ENCODE measurements around the gene FKBP8. TPM values are rescaled to one million over a fixed set of nuclear protein-coding genes. Genes with fewer than 3 reads are reported as not detected.
A peak's percentile ranks its signal among the peaks of the same experiment; 100 is the strongest.

Gene FKBP8
- polyA plus RNA-seq, 3 donors: 78.0 to 159 (median 81.2) TPM

DNA sequence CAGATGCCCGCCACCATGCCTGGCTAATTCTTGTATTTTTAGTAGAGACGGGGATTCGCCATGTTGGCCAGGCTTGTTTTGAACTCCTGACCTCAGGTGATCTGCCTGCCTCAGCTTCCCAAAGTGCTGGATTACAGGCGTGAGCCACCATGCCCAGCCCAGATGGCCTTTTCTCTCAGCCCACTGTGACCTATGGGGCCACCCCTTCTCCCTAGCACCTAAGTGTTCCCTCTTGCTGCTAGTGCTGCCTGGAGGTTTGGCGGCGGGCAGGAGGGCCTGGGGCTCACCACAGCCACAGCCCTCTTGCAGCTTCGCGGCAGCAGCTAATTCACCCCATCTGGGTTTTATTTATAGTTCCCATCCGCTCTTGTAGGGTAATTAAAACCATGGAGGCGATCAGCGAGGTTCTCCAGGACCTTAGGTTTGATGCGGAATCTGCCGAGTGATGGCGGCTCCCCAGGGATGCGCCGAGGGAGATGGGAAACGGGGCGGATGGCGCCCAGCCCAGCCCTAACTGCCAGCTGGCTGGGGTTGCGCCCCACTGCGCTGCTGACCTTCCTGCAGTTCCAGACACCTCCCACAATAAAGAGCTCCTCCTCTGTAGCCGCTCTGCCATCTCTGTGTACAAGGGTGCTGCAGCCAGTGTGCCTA is 48.5 kb upstream of the FKBP8 start:
- TF ChIP-seq, protein P1, sequence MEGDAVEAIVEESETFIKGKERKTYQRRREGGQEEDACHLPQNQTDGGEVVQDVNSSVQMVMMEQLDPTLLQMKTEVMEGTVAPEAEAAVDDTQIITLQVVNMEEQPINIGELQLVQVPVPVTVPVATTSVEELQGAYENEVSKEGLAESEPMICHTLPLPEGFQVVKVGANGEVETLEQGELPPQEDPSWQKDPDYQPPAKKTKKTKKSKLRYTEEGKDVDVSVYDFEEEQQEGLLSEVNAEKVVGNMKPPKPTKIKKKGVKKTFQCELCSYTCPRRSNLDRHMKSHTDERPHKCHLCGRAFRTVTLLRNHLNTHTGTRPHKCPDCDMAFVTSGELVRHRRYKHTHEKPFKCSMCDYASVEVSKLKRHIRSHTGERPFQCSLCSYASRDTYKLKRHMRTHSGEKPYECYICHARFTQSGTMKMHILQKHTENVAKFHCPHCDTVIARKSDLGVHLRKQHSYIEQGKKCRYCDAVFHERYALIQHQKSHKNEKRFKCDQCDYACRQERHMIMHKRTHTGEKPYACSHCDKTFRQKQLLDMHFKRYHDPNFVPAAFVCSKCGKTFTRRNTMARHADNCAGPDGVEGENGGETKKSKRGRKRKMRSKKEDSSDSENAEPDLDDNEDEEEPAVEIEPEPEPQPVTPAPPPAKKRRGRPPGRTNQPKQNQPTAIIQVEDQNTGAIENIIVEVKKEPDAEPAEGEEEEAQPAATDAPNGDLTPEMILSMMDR (IDR thresholded peaks at IDR 0.05): no peak
- H2AFZ ChIP-seq (ENCODE audit: insufficient read depth, low read depth, low read length, poor library complexity, severe bottlenecking): no peak overlapping the region
- H4K20me1 ChIP-seq (ENCODE audit: insufficient read depth, low read length): peaks cover 30% of the 10 kb centered on the region
- H3K9ac ChIP-seq (ENCODE audit: insufficient read depth, low read length, poor library complexity, severe bottlenecking): no peak overlapping the region
- Mint-ChIP-seq H3K9me3 (peaks cover 0 to 9% (median 2%) of the 10 kb centered on the region in 7 donors), H3K36me3 (peaks cover 15 to 21% of the 10 kb centered on the region in 2 donors), H3K27me3 (ENCODE audit: low read depth in 3 of 3) (peaks cover 22 to 34% (median 33%) of the 10 kb centered on the region in 3 donors), H3K4me3 (no peak overlapping the region), H3K4me1 (peaks cover 42% of the 10 kb centered on the region), H3K27ac (no peak overlapping the region)
- DNase-seq: no peak
- WGBS (ENCODE audit: insufficient coverage): 95% methylated on average over 16 of the region's 22 CpGs
- no peak overlapping the region for H3K4me2 ChIP-seq (replicated peaks; ENCODE audit: extremely low read depth, low read length, poor library complexity, severe bottlenecking)
- H3K36me3 ChIP-seq (replicated peaks in 1 of 2; ENCODE audit: control insufficient read depth in 1 of 2, insufficient read depth in 2 of 2, low read length in 2 of 2): peaks cover 7 to 8% of the 10 kb centered on the region in 2 donors
- H3K4me1 ChIP-seq (ENCODE audit: control insufficient read depth in 1 of 2, insufficient read depth in 2 of 2, low read length in 2 of 2): peaks cover 34 to 58% of the 10 kb centered on the region in 2 donors
- peaks cover 7 to 23% of the 10 kb centered on the region in 2 donors for H3K27me3 ChIP-seq (ENCODE audit: control insufficient read depth in 2 of 2, insufficient read depth in 2 of 2, low read length in 2 of 2)
- intact Hi-C loops (cut with micrococcal nuclease): no loop called here
- H3K9me3 ChIP-seq (replicated peaks in 1 of 2; ENCODE audit: control insufficient read depth in 1 of 2, insufficient read depth in 1 of 2, low read length in 2 of 2): no peaks in the 10 kb centered on the region
- H3K27ac ChIP-seq (ENCODE audit: low read depth in 1 of 2, low read length in 2 of 2): no peak overlapping the region
- peaks cover 8% of the 10 kb centered on the region for H3K79me2 ChIP-seq (ENCODE audit: insufficient read depth, low read length)
- H3K4me3 ChIP-seq (replicated peaks in 1 of 3; ENCODE audit: low read depth in 2 of 3, low read length in 3 of 3): no peak overlapping the region

DNA sequence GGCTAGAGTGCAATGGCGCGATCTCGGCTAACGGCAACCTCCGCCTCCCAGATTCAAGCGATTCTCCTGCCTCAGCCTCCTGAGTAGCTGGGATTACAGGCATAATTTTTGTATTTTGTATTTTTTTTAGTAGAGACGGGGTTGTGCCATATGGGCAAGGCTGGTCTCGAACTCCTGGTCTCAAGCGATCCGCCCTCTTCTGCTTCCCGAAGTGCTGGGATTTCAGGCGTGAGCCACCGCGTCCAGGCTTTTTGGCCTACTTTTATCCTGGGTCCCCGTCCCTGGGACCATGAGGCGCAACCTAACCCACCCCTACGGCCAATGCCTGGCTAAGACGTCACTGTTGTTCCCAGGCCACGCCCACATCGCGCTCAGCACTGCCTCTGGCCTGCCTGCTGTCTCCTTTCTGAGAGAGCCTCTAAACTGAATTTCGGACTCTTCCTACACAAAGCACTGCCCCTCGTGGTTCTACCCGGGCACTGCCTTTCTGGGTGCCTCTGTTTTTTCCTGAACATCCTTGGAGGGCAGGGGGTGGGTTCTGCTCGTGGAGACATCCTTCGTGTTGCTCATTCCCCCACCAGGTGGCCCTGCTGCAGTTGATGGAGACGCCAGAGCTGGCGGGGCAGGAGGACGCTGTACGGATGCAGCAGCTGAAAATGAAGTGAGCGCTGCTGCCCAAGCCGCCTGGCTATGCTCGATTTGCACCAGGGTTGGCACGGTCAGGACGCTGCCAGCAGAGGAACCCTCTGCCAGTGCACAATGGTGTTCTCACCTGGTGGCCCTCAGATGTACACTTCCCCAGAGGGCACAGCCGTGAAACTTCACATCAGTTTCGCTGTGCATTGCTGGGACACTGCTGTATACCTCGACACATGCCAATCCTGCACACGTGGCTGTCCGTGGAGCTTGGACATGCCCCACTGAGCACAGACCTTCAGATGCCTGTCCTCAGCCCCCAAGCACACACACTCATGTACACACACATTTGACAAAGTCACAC is 47.2 kb upstream of the FKBP8 start:
- peak in 2 of 3 donors; percentile 21 to 47 for DNase-seq
- H3K36me3 Mint-ChIP-seq: peaks cover 15 to 21% of the 10 kb centered on the region in 2 donors
- H3K27me3 Mint-ChIP-seq (ENCODE audit: low read depth in 3 of 3): peaks cover 11 to 23% (median 22%) of the 10 kb centered on the region in 3 donors
- H3K9me3 Mint-ChIP-seq: peaks cover 0 to 3% (median 1%) of the 10 kb centered on the region in 7 donors
- peaks cover 48% of the 10 kb centered on the region for H3K4me1 Mint-ChIP-seq
- Histone ChIP-seq H3K9ac (ENCODE audit: insufficient read depth, low read length, poor library complexity, severe bottlenecking) (no peak overlapping the region), H3K36me3 (replicated peaks in 1 of 2; ENCODE audit: control insufficient read depth in 1 of 2, insufficient read depth in 2 of 2, low read length in 2 of 2) (peaks cover 7 to 8% of the 10 kb centered on the region in 2 donors), H3K4me1 (ENCODE audit: control insufficient read depth in 1 of 2, insufficient read depth in 2 of 2, low read length in 2 of 2) (peaks cover 42 to 64% of the 10 kb centered on the region in 2 donors), H3K27me3 (ENCODE audit: control insufficient read depth in 2 of 2, insufficient read depth in 2 of 2, low read length in 2 of 2) (peaks cover 5 to 16% of the 10 kb centered on the region in 2 donors), H2AFZ (ENCODE audit: insufficient read depth, low read depth, low read length, poor library complexity, severe bottlenecking) (no peak overlapping the region), H3K27ac (ENCODE audit: low read depth in 1 of 2, low read length in 2 of 2) (no peak overlapping the region), H3K4me3 (replicated peaks in 1 of 3; ENCODE audit: low read depth in 2 of 3, low read length in 3 of 3) (peak overlapping the region in 1 of 3 experiments; percentile 92), H3K4me2 (replicated peaks; ENCODE audit: extremely low read depth, low read length, poor library complexity, severe bottlenecking) (peak overlapping the region; percentile 99), H3K79me2 (ENCODE audit: insufficient read depth, low read length) (peaks cover 8% of the 10 kb centered on the region), H4K20me1 (ENCODE audit: insufficient read depth, low read length) (peaks cover 30% of the 10 kb centered on the region), H3K9me3 (replicated peaks in 1 of 2; ENCODE audit: control insufficient read depth in 1 of 2, insufficient read depth in 1 of 2, low read length in 2 of 2) (no peaks in the 10 kb centered on the region)
- TF ChIP-seq, protein P1 (IDR thresholded peaks at IDR 0.05): peak; percentile 34
- H3K27ac Mint-ChIP-seq: peak overlapping the region in 5 of 7 donors; percentile 54 to 78 (median 61)
- WGBS (ENCODE audit: insufficient coverage): 85% methylated on average over 29 of the region's 40 CpGs
- peak overlapping the region; percentile 78 to 82 for H3K4me3 Mint-ChIP-seq
- intact Hi-C loops (cut with micrococcal nuclease): no loop called here
